G401.6 (cell line): ENCODE measurements around the gene SEMA4B.
"Not testable (repeated sequence)": the region's sequence is repeated elsewhere in the genome, so short reads cannot be mapped to it uniquely, and the experiment has no call there.

Source experiments
- FAIRE-seq: peaks from 2 replicates; lab custom pipeline; 2012; peaks lifted over from hg19 to GRCh38; lab: Jason Lieb, UNC

The SEMA4B gene

GRCh38 chr15:90178468-90179435 lies 22.4 kb upstream of the SEMA4B start:
- no peak for FAIRE-seq

GRCh38 chr15:90181776-90182175 lies 19.4 kb upstream of the SEMA4B start:
- no peak for FAIRE-seq

GRCh38 chr15:90184119-90184785 lies 16.9 kb upstream of the SEMA4B start:
- no peak for FAIRE-seq

GRCh38 chr15:90184786-90185704 lies 16.1 kb upstream of the SEMA4B start:
- FAIRE-seq, result no peak

GRCh38 chr15:90187257-90187868 lies 13.8 kb upstream of the SEMA4B start:
- FAIRE-seq, result no peak

- FAIRE-seq, result not testable (repeated sequence)
Measured at GRCh38 chr15:90188065-90188464, 13.1 kb upstream of the SEMA4B start.

GRCh38 chr15:90188914-90189748 lies 12.0 kb upstream of the SEMA4B start:
- FAIRE-seq, result no peak

- no peak for FAIRE-seq
Measured at GRCh38 chr15:90189781-90190467, 11.2 kb upstream of the SEMA4B start.

GRCh38 chr15:90190606-90191343 lies 10.4 kb upstream of the SEMA4B start:
- no peak for FAIRE-seq

GRCh38 chr15:90191344-90191687 lies 9.8 kb upstream of the SEMA4B start:
- FAIRE-seq, result no peak

- no peak for FAIRE-seq
Measured at GRCh38 chr15:90191794-90192509, 9.2 kb upstream of the SEMA4B start.

- FAIRE-seq, result no peak
Measured at GRCh38 chr15:90192961-90193786, 8.0 kb upstream of the SEMA4B start.

- no peak for FAIRE-seq
Measured at GRCh38 chr15:90194655-90195054, 6.5 kb upstream of the SEMA4B start.

GRCh38 chr15:90200534-90201129 lies 498 bp upstream of the SEMA4B start:
- FAIRE-seq, result no peak

- no peak for FAIRE-seq
Measured at GRCh38 chr15:90201944-90202375, 830 bp downstream of the SEMA4B start.

- FAIRE-seq, result no peak
Measured at GRCh38 chr15:90202929-90203328, 1.8 kb downstream of the SEMA4B start.

- no peak for FAIRE-seq
Measured at GRCh38 chr15:90203473-90203872, 2.3 kb downstream of the SEMA4B start.

- FAIRE-seq, result no peak
Measured at GRCh38 chr15:90203922-90204321, 2.8 kb downstream of the SEMA4B start.
